H1 (cell line): ENCODE data around the gene INPP5F. TPM values are rescaled to one million over a fixed set of nuclear protein-coding genes. Genes with fewer than 3 reads are reported as not detected.

Experiments
- EGR1 ChIP-seq: IDR thresholded peaks from 2 replicates; pipeline ENCODE4 v1.6.1; 2011; ENCODE audit warnings: low read depth, low read length, borderline replicate concordance
- JUN ChIP-seq: IDR thresholded peaks from 2 replicates; pipeline ENCODE4 v1.6.1; 2011; ENCODE audit warnings: low read depth, mild to moderate bottlenecking, improper control_type of control experiment, low read length
- RXRA ChIP-seq: IDR thresholded peaks from 2 replicates; pipeline ENCODE4 v1.6.1; 2011; ENCODE audit warnings: low read depth, mild to moderate bottlenecking, low read length, moderate library complexity; ENCODE audit not compliant: insufficient read depth
- polyA plus RNA-seq, 7 experiments: library from polyadenylated mRNA; depleted of rRNA in 3 of 7; stranded (reverse) in 5 of 7; unstranded in 2 of 7; fragments of >200 nt in 5 of 7; fragments of 200-250 nt in 2 of 7; gene quantifications; 1 replicate in 5 of 7; 2 replicates in 1 of 7; 4 replicates in 1 of 7; pipeline versions ENCODE4 v1.2.1 to v1.2.3, GENCODE V29; 2011 to 2013; ENCODE audit warnings: missing spikeins in 2 of 7, mixed read lengths in 2 of 7
- total RNA-seq: library from RNA; stranded (reverse); fragmentation: NEBNext Ultra II Directional; extraction: Animal tissue kit (Norgen Biotek cat#: 25700); gene quantifications from 2 replicates; pipeline ENCODE4 v1.2.1, GENCODE V29; 2021

INPP5F gene
- total and polyA plus RNA-seq, 2 of the 8 experiments (the other 6 are each of a cell fraction or from before 2014, with no cell fraction given): 50.1 to 101 TPM

- TF ChIP-seq JUN (no peak), RXRA (no peak), EGR1 (no peak)
These were observed 38.4 kb upstream of the INPP5F start (continued) for GRCh38 chr10:119687192-119688032.
